H1 (cell line): ENCODE data around the gene PKD1L1.

Experiments used
- CHD2 ChIP-seq: IDR thresholded peaks from 2 replicates; pipeline ENCODE4 v1.6.1; 2012; ENCODE audit warnings: low read length, improper control_type of control experiment
- EP300 ChIP-seq, 2 experiments: IDR thresholded peaks; 1 replicate in 1 of 2; 2 replicates in 1 of 2; pipeline ENCODE4 v1.6.1; 2011 to 2012; ENCODE audit warnings: low read depth in 2 of 2, low read length in 2 of 2, mild to moderate bottlenecking in 2 of 2, borderline replicate concordance in 1 of 2, inconsistent platforms in 1 of 2, moderate library complexity in 1 of 2
- POLR2A ChIP-seq, 2 experiments: IDR thresholded peaks; 1 replicate in 1 of 2; 2 replicates in 1 of 2; pipeline ENCODE4 v1.6.1; 2011; ENCODE audit warnings: low read depth in 2 of 2, low read length in 2 of 2, mild to moderate bottlenecking in 2 of 2; ENCODE audit errors: control extremely low read depth in 1 of 2
- POLR2AphosphoS5 ChIP-seq: IDR thresholded peaks from 2 replicates; pipeline ENCODE4 v1.6.1; 2011; ENCODE audit warnings: low read depth, low read length
- POU5F1 ChIP-seq: IDR thresholded peaks from 2 replicates; pipeline ENCODE4 v1.6.1; 2011; ENCODE audit warnings: low read depth, mild to moderate bottlenecking, low read length, moderate library complexity
- RXRA ChIP-seq: IDR thresholded peaks from 2 replicates; pipeline ENCODE4 v1.6.1; 2011; ENCODE audit warnings: low read depth, mild to moderate bottlenecking, low read length, moderate library complexity; ENCODE audit not compliant: insufficient read depth
- SIX5 ChIP-seq: IDR thresholded peaks from 2 replicates; pipeline ENCODE4 v1.6.1; 2011; ENCODE audit warnings: mild to moderate bottlenecking, low read depth, low read length
- SP4 ChIP-seq: IDR thresholded peaks from 2 replicates; pipeline ENCODE4 v1.6.1; 2012; ENCODE audit warnings: low read length, inconsistent platforms
- TAF1 ChIP-seq: IDR thresholded peaks from 2 replicates; pipeline ENCODE4 v1.6.1; 2011; ENCODE audit warnings: mild to moderate bottlenecking, low read depth, low read length
- TF ChIP-seq, protein P1 (sequence below), 3 experiments: IDR thresholded peaks; 1 replicate in 2 of 3; 2 replicates in 1 of 3; pipeline versions ENCODE4 v1.5.1 to v1.6.1; 2011; ENCODE audit warnings: low read length in 3 of 3, mild to moderate bottlenecking in 3 of 3, inconsistent platforms in 2 of 3, low read depth in 1 of 3, moderate library complexity in 1 of 3; ENCODE audit not compliant: insufficient read depth in 1 of 3; ENCODE audit errors: control extremely low read depth in 1 of 3

- TF ChIP-seq POU5F1 (no peak), POLR2A (IDR thresholded peaks at IDR 0.05; ENCODE audit: control extremely low read depth in 1 of 2, low read depth in 2 of 2, low read length in 2 of 2) (no peak), CHD2 (no peak), POLR2AphosphoS5 (no peak), TAF1 (no peak), SP4 (no peak), EP300 (IDR thresholded peaks at IDR 0.05; ENCODE audit: borderline replicate concordance in 1 of 2, low read depth in 2 of 2, low read length in 2 of 2) (no peak), RXRA (no peak), SIX5 (no peak)
- TF ChIP-seq, protein P1, sequence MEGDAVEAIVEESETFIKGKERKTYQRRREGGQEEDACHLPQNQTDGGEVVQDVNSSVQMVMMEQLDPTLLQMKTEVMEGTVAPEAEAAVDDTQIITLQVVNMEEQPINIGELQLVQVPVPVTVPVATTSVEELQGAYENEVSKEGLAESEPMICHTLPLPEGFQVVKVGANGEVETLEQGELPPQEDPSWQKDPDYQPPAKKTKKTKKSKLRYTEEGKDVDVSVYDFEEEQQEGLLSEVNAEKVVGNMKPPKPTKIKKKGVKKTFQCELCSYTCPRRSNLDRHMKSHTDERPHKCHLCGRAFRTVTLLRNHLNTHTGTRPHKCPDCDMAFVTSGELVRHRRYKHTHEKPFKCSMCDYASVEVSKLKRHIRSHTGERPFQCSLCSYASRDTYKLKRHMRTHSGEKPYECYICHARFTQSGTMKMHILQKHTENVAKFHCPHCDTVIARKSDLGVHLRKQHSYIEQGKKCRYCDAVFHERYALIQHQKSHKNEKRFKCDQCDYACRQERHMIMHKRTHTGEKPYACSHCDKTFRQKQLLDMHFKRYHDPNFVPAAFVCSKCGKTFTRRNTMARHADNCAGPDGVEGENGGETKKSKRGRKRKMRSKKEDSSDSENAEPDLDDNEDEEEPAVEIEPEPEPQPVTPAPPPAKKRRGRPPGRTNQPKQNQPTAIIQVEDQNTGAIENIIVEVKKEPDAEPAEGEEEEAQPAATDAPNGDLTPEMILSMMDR (IDR thresholded peaks at IDR 0.05; ENCODE audit: control extremely low read depth in 1 of 3, insufficient read depth in 1 of 3, low read depth in 1 of 3, low read length in 3 of 3), result no peak
Measured at GRCh38 chr7:47730142-47730541, 218.1 kb downstream of the PKD1L1 start.
